GM12865 (cell line): ENCODE results near the gene DHRS7B.

Source experiments
- DNase-seq: peaks from one replicate; pipeline ENCODE4 v3.0.0; 2010; ENCODE audit warnings: low read depth
- H3K4me3 ChIP-seq: 2 replicates; pipeline ENCODE4 v1.5.1; 2011; ENCODE audit warnings: mild to moderate bottlenecking, low read depth, low read length, control low read depth
- TF ChIP-seq, protein P1 (sequence below): IDR thresholded peaks from 2 replicates; pipeline ENCODE4 v1.5.1; 2011; ENCODE audit warnings: low read length, control low read depth, low read depth, inconsistent platforms; ENCODE audit not compliant: insufficient read depth; ENCODE audit errors: missing control alignments

The DHRS7B gene

DNA sequence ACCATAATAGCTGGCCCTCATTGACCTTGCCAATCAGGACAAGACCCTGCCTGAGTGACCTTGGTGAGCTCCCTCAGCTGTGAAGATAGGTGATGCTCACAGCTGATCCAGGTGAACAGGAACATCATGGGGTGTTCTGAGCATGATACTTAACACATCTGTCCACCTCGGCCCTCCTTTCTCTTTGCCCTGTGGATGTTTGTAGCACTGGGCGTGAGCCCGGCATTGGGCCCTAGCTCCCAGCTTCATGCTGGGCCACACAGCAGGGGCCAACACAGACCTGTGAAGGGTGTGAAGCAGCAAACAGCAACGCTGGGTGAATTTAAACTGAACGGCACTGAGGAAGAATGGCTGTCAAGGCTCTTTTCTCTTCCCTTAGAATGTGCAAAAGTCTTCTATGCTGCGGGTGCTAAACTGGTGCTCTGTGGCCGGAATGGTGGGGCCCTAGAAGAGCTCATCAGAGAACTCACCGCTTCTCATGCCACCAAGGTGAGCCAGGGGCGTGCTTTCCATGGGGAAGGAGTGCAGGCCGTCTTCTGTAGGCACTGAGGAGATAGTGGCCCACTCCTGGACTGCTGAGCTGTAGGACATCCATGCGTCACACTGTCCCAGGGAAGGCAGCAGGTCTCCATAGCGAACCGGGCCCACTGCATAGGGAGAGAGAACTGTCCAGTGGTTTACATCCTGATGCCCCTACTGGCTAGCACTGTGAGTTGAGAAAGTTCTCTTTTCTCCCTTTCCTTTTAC lies 51.3 kb downstream of the DHRS7B start:
- TF ChIP-seq, protein P1, sequence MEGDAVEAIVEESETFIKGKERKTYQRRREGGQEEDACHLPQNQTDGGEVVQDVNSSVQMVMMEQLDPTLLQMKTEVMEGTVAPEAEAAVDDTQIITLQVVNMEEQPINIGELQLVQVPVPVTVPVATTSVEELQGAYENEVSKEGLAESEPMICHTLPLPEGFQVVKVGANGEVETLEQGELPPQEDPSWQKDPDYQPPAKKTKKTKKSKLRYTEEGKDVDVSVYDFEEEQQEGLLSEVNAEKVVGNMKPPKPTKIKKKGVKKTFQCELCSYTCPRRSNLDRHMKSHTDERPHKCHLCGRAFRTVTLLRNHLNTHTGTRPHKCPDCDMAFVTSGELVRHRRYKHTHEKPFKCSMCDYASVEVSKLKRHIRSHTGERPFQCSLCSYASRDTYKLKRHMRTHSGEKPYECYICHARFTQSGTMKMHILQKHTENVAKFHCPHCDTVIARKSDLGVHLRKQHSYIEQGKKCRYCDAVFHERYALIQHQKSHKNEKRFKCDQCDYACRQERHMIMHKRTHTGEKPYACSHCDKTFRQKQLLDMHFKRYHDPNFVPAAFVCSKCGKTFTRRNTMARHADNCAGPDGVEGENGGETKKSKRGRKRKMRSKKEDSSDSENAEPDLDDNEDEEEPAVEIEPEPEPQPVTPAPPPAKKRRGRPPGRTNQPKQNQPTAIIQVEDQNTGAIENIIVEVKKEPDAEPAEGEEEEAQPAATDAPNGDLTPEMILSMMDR = no peak
- H3K4me3 ChIP-seq = no peak overlapping the region

GRCh38 chr17:21183468-21183867 lies 56.7 kb downstream of the DHRS7B start:
- TF ChIP-seq, protein P1 = no peak
- no peak for DNase-seq
- H3K4me3 ChIP-seq = no peak overlapping the region

More for the DNA sequence above, 51.3 kb downstream of the DHRS7B start:
- no peak for DNase-seq

GRCh38 chr17:21184570-21184969 lies 57.8 kb downstream of the DHRS7B start:
- TF ChIP-seq, protein P1 = no peak
- H3K4me3 ChIP-seq = no peak overlapping the region
- DNase-seq = no peak

- H3K4me3 ChIP-seq = no peak overlapping the region
- TF ChIP-seq, protein P1 = no peak
- DNase-seq = no peak
Measured at GRCh38 chr17:21185061-21185460, 58.3 kb downstream of the DHRS7B start.

- no peak overlapping the region for H3K4me3 ChIP-seq
- no peak for DNase-seq
- TF ChIP-seq, protein P1 = no peak
Measured at GRCh38 chr17:21186399-21187187, 59.8 kb downstream of the DHRS7B start.

DNA sequence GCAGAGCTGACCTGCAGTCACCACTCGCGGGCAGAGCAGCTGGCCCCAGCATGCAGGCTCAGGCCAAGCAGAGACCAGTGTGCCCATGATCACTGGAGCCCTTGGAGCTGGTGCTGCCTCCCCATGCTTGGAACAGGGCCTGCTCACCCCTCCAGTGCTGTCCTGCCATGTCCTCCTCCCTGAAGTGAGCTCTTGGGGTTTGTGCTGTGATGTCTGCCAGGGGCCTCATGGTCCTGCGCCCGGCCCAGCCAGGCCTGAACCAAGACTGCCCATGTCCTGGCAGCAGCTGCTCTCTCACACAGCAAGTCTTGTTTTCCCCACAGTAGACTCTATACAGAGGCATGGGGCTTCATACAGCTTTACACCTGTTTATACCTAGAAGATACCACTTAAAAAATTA lies 62.6 kb downstream of the DHRS7B start:
- H3K4me3 ChIP-seq = no peak overlapping the region
- DNase-seq = no peak
- TF ChIP-seq, protein P1 = no peak

- no peak overlapping the region for H3K4me3 ChIP-seq
- TF ChIP-seq, protein P1 = no peak
- DNase-seq = no peak
Measured at GRCh38 chr17:21190078-21190477, 63.3 kb downstream of the DHRS7B start.
